Psoas muscle (tissue), 8 donors: Measurements from ENCODE around the gene TNFAIP8L2. TPM values are rescaled to one million over a fixed set of nuclear protein-coding genes. Genes with fewer than 3 reads are reported as not detected.
A peak's percentile ranks its signal among the peaks of the same experiment; 100 is the strongest.
"Not testable (repeated sequence)": the region's sequence is repeated elsewhere in the genome, so short reads cannot be mapped to it uniquely, and the experiment has no call there.

ENCODE experiments used
- ATAC-seq, 4 donors: fragments of 200-7000 bp; cut with Tn5 transposase; one replicate each; pipeline ENCODE4 v1.9.1; 2020; ENCODE audit warnings: moderate library complexity in 3 of 4, mild to moderate bottlenecking in 2 of 4
- DNase-seq, 2 donors: peaks; one replicate each; pipeline ENCODE4 v3.0.0-alpha.2; 2020
- H3K27ac ChIP-seq: fragments of 200-600 bp; one replicate; pipeline ENCODE4 v1.8.0; 2022
- H3K27me3 ChIP-seq, 3 donors: fragments of 200-600 bp in 1 of 3; one replicate each; pipeline versions ENCODE4 v1.6.1 to v1.8.0; 2013 to 2022; ENCODE audit warnings: low read length in 2 of 3, mild to moderate bottlenecking in 2 of 3, moderate library complexity in 1 of 3; ENCODE audit not compliant: insufficient read depth in 3 of 3
- H3K36me3 ChIP-seq, 2 donors: fragments of 200-600 bp in 1 of 2; one replicate each; pipeline versions ENCODE4 v1.6.1 to v1.8.0; 2013 to 2022; ENCODE audit warnings: low read depth in 1 of 2, mild to moderate bottlenecking in 1 of 2, moderate library complexity in 1 of 2; ENCODE audit not compliant: insufficient read depth in 1 of 2
- H3K4me1 ChIP-seq: fragments of 200-600 bp; one replicate; pipeline ENCODE4 v1.8.0; 2022
- H3K4me3 ChIP-seq: fragments of 200-600 bp; one replicate; pipeline ENCODE4 v1.8.0; 2022; ENCODE audit warnings: mild to moderate bottlenecking
- H3K9me3 ChIP-seq: fragments of 200-600 bp; one replicate; pipeline ENCODE4 v1.8.0; 2022
- CTCF ChIP-seq: fragments of 200-600 bp; IDR thresholded peaks from one replicate; pipeline ENCODE4 v1.8.0; 2022; ENCODE audit warnings: antibody characterized with exemption
- WGBS, 3 donors: extraction: QIAGEN DNeasy Blood & Tissue Kit; methylation state at CpG; one replicate each; pipeline versions ENCODE4 v1.1.6 to v1.1.7; 2013; 5-methylcytosine and 5-hydroxymethylcytosine counted together
- intact Hi-C, 2 donors: fragments of 100-400 bp; cut with DNase I; formaldehyde crosslinking; loops; one replicate each; pipeline versions ENCODE4 v1.11.0 to v1.14.2; 2022
- polyA plus RNA-seq, 3 donors: library from polyadenylated mRNA; stranded (reverse); fragments of 200-250 nt; gene quantifications; one replicate each; pipeline ENCODE4 v1.2.3, GENCODE V29; 2013
- total RNA-seq, 4 donors: library from RNA; stranded (reverse); fragmentation: NEBNext Ultra II Directional in 2 of 4; extraction: Animal tissue kit (Norgen Biotek cat#: 25700) in 2 of 4; gene quantifications; one replicate each; pipeline versions ENCODE4 v1.2.1 to v1.2.4, GENCODE V29; 2021 to 2023
- donor health status: healthy with polysubstance abuse.
- donor health status: DM: no; HTN: no; CAD: no; lungs with moderate emphysema.
- donor health status: Bipolar disorder and iron deficiency.
- donor health status: healthy.
- donor health status: DM: yes; HTN: yes; CAD: no.
- donor health status: DM: no; HTN: no; CAD: no.
- donor health status: DM: no; HTN: no; CAD: no.
- donor health status: DM: yes; HTN: yes; CAD: no.

Gene TNFAIP8L2
- total and polyA plus RNA-seq, 7 donors, result 0.56 to 1.3 (median 0.90) TPM

GRCh38 chr1:151193304-151193703 is 36.9 kb downstream of the TNFAIP8L2 start:
- no peak for TF ChIP-seq CTCF
- Histone ChIP-seq H3K36me3 (no peaks in the 10 kb centered on the region), H3K4me1 (peaks cover 20% of the 10 kb centered on the region), H3K27me3 (no peaks in the 10 kb centered on the region), H3K9me3 (no peaks in the 10 kb centered on the region), H3K4me3 (no peak overlapping the region), H3K27ac (no peak overlapping the region)
- DNase-seq (peak in 1 of 2 donors; percentile 15), ATAC-seq (no peak)
- intact Hi-C loops, result no loop called here
- WGBS, 3 donors, result 64 to 71% (median 69%) methylated on average over 6 of the region's 6 CpGs

DNA sequence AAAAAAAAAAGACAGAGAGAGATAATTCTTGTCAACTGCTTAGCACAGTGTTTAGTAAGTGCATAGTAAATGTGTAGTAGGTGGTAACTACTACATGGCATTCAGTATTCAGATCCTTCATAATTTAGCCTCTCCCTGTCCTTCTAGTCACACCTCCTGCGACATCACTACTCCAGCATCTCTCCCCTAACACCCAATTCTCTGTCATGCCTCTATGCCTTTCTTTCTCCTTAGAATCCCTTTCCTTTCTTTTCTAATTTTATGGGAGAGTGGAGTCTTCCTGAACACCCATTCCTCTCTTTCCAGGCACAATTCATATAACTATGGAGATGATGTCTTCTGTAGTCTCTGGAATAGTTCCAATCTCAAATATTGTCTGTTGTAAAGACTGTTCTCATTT is 37.4 kb downstream of the TNFAIP8L2 start:
- H3K36me3 ChIP-seq, result no peaks in the 10 kb centered on the region
- intact Hi-C loops, result no loop called here
- no peaks in the 10 kb centered on the region for H3K9me3 ChIP-seq
- no peak for TF ChIP-seq CTCF
- DNase-seq (no peak), ATAC-seq (no peak)
- 82 to 91% (median 86%) methylated on average over 1 of the region's 1 CpG for WGBS, 3 donors
- H3K27ac ChIP-seq, result no peak overlapping the region
- H3K4me1 ChIP-seq, result peaks cover 14% of the 10 kb centered on the region
- H3K27me3 ChIP-seq, result no peaks in the 10 kb centered on the region
- H3K4me3 ChIP-seq, result no peak overlapping the region

- H3K27ac ChIP-seq, result peak overlapping the region; percentile 70
- peak overlapping the region; percentile 41 for H3K4me3 ChIP-seq
- H3K4me1 ChIP-seq, result peaks cover 15% of the 10 kb centered on the region
- 67 to 72% (median 69%) methylated on average over 17 of the region's 17 CpGs for WGBS, 3 donors
- ATAC-seq, result peak in 2 of 4 donors; percentile 31 to 48
- H3K27me3 ChIP-seq, H3K36me3 ChIP-seq, H3K9me3 ChIP-seq: not testable (repeated sequence)
- intact Hi-C loops, result loop anchor here in 1 of 2 donors (5.0 kb wide), 1 partner anchor 152 kb away; the partner anchor contains the start of gene RFX5
- peak; percentile 71 to 74 for DNase-seq
These were observed 38.6 kb downstream of the TNFAIP8L2 start for GRCh38 chr1:151194894-151195594.

DNA sequence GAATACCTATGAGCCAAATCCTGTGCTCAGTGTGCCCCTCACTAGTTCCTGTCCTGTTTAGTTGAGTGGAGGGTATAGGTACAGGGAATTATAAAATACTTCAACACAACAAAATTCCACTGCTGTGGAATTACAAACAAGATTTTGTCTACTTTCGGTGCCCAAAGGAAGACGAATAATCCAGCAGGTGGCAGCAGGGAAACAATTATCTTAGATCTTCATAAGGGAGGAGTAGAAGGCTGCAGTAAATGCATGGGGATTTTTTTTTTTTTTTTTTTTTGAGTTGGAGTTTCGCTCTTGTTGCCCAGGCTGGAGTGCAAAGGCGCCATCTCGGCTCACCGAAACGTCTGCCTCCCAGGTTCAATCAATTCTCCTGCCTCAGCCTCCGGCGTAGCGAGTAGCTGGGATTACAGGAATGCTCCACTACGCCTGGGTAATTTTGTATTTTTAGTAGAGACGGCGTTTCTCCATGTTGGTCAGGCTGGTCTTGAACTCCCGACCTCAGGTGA is 39.9 kb downstream of the TNFAIP8L2 start:
- H3K4me1 ChIP-seq, result peaks cover 27% of the 10 kb centered on the region
- H3K9me3 ChIP-seq, result no peaks in the 10 kb centered on the region
- no peaks in the 10 kb centered on the region for H3K27me3 ChIP-seq
- no peaks in the 10 kb centered on the region for H3K36me3 ChIP-seq
- intact Hi-C loops, result loop anchor here in 1 of 2 donors (5.0 kb wide), 1 partner anchor 151 kb away; the partner anchor contains the start of gene RFX5
- H3K27ac ChIP-seq, result peak overlapping the region; percentile 70
- WGBS, 3 donors, result 27 to 33% (median 29%) methylated on average over 14 of the region's 14 CpGs
- peak in 1 of 2 donors; percentile 52 for DNase-seq
- peak overlapping the region; percentile 41 for H3K4me3 ChIP-seq
- TF ChIP-seq CTCF, result peak; percentile 54
- peak; percentile 23 to 55 (median 34) for ATAC-seq

- peaks cover 42% of the 10 kb centered on the region for H3K4me1 ChIP-seq
- no peak for ATAC-seq
- H3K4me3 ChIP-seq, result peak overlapping the region; percentile 95
- peaks cover 0 to 4% of the 10 kb centered on the region in 2 donors for H3K36me3 ChIP-seq
- no peak for TF ChIP-seq CTCF
- peak overlapping the region; percentile 92 for H3K27ac ChIP-seq
- H3K9me3 ChIP-seq, result no peaks in the 10 kb centered on the region
- DNase-seq, result no peak
- no peaks in the 10 kb centered on the region for H3K27me3 ChIP-seq
- 8 to 13% (median 9%) methylated on average over 10 of the region's 10 CpGs for WGBS, 3 donors
- intact Hi-C loops, result loop anchor here (1.0 to 5.0 kb wide), 3 partner anchors 53 to 149 kb away; partner anchors contain the start of gene RFX5 (in 1 of the 2)
These were observed 41.4 kb downstream of the TNFAIP8L2 start for GRCh38 chr1:151197863-151198253.
